NCI-H526 treated with DMSO at 0.1 percent for 48 hours (cell line): ENCODE results near the gene ZGPAT.

Experiments
- DNase-seq: peaks from one replicate; lab custom pipeline; 2025; lab: John Stamatoyannopoulos, UW

Gene ZGPAT

DNA sequence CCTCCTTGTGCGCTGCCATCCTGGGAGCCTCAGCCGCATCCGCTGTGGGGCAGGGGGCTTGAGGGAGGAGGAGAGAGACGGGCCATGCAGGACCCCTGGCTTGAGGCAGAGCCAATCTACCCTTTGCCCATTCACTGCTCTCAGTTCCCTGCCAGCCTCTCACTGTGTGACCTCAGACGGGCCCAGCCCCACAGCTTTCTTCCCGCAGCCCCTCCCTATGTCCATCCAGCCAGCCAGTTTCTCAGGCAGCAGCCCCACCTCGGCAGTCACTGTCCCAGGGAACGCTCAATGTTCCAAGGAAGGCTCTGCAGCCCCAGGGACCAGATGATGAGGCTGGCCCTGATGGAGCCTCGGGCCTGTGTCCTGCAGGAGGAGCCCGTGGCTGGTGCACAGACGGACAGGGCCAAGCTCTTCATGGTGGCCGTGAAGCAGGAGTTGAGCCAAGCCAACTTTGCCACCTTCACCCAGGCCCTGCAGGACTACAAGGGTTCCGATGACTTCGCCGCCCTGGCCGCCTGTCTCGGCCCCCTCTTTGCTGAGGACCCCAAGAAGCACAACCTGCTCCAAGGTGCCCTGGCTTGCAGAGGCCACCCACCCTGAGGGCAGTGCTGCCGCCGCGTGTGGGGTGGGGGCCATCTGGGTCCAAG lies 15.3 kb upstream of the ZGPAT start:
- no peak for DNase-seq

DNA sequence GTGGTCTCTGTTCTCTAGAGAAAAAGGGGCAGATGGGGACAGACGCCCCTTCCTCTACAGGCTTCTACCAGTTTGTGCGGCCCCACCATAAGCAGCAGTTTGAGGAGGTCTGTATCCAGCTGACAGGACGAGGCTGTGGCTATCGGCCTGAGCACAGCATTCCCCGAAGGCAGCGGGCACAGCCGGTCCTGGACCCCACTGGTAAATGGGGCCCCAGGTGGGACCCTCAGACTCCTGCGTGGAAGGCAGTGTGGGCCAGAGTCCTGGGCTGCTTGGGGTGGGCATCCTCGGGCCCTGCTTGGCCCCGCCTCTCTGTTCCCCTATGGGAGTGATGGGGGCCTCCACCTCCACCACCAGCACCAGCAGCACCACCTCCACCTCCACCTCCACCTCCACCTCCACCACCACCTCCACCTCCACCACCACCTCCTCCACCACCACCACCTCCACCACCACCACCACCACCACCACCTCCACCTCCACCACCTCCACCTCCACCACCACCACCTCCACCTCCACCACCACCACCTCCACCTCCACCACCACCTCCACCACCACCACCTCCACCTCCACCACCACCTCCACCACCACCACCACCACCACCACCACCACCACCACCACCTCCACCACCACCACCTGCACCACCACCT lies 14.6 kb upstream of the ZGPAT start:
- no peak for DNase-seq

- DNase-seq = no peak
Measured at GRCh38 chr20:63693733-63694583, 13.9 kb upstream of the ZGPAT start.

DNA sequence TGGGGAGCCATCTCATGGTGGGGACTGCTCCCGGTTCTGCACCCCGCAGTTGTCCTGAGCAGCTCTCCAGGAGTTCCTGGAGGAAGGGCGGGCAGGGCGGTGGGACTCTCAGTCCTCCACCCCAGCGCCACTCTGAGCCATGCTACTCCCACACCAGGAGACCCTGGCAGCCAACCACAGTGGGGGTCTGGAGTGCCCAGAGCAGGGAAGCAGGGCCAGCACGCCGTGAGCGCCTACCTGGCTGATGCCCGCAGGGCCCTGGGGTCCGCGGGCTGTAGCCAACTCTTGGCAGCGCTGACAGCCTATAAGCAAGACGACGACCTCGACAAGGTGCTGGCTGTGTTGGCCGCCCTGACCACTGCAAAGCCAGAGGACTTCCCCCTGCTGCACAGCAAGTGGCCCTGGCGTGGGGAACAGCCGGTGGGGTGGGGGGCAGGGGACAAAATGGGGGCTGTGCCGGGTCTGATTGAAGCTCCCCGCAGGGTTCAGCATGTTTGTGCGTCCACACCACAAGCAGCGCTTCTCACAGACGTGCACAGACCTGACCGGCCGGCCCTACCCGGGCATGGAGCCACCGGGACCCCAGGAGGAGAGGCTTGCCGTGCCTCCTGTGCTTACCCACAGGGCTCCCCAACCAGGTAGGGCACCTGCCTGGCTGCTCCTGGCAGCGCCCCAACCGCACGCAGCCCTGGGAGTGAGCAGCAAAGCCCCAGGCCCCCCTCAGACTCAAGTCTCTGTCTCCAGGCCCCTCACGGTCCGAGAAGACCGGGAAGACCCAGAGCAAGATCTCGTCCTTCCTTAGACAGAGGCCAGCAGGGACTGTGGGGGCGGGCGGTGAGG lies 13.0 kb upstream of the ZGPAT start:
- DNase-seq = no peak

DNA sequence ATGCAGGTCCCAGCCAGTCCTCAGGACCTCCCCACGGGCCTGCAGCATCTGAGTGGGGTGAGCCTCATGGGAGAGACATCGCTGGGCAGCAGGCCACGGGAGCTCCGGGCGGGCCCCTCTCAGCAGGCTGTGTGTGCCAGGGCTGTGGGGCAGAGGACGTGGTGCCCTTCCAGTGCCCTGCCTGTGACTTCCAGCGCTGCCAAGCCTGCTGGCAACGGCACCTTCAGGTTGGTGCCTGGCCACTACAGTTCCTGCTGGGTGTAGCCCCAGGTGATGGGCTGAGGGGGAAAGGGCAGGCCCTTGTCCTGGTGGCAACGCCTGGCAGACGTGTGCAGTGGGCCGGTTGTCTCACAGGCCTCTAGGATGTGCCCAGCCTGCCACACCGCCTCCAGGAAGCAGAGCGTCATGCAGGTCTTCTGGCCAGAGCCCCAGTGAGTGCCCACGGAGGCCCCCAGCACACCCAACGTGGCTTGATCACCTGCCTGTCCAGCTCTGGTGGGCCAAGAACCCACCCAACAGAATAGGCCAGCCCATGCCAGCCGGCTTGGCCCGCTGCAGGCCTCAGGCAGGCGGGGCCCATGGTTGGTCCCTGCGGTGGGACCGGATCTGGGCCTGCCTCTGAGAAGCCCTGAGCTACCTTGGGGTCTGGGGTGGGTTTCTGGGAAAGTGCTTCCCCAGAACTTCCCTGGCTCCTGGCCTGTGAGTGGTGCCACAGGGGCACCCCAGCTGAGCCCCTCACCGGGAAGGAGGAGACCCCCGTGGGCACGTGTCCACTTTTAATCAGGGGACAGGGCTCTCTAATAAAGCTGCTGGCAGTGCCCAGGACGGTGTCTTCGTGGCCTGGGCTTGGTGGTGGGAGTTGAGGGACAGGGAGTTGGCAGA lies 12.2 kb upstream of the ZGPAT start:
- no peak for DNase-seq

DNA sequence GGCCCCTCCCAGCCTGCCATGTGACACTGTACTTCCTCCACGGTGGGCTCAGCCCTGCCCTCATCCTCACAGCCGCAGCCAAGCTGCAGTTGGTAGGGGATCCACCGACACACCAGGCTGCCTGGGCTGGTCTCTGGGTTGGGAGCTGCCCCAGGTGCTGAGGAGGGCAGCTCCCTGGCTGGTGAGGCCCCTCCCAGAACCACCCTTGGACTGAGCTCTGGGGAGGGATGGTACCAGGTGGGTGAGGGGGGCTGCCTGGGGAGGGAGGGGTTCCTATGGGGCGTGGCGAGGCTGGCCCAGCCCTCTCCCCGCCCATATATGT lies 11.6 kb upstream of the ZGPAT start:
- no peak for DNase-seq

DNA sequence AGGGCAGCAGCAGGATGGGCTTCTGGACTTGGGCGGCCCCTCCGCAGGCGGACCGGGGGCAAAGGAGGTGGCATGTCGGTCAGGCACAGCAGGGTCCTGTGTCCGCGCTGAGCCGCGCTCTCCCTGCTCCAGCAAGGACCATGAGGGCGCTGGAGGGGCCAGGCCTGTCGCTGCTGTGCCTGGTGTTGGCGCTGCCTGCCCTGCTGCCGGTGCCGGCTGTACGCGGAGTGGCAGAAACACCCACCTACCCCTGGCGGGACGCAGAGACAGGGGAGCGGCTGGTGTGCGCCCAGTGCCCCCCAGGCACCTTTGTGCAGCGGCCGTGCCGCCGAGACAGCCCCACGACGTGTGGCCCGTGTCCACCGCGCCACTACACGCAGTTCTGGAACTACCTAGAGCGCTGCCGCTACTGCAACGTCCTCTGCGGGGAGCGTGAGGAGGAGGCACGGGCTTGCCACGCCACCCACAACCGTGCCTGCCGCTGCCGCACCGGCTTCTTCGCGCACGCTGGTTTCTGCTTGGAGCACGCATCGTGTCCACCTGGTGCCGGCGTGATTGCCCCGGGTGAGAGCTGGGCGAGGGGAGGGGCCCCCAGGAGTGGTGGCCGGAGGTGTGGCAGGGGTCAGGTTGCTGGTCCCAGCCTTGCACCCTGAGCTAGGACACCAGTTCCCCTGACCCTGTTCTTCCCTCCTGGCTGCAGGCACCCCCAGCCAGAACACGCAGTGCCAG lies 11.0 kb upstream of the ZGPAT start, which contains the start of gene TNFRSF6B:
TSS of gene TNFRSF6B (plus strand) at position 25 of the 729 bp plus-strand sequence. CDS start at position 141, 116 bp downstream.
- no peak for DNase-seq

GRCh38 chr20:63697357-63697867 lies 10.4 kb upstream of the ZGPAT start:
- DNase-seq = no peak

GRCh38 chr20:63697868-63698545 lies 9.8 kb upstream of the ZGPAT start:
- DNase-seq = no peak

GRCh38 chr20:63698739-63699465 lies 8.9 kb upstream of the ZGPAT start:
- DNase-seq = no peak

- no peak for DNase-seq
Measured at GRCh38 chr20:63699466-63700198, 8.2 kb upstream of the ZGPAT start.

DNA sequence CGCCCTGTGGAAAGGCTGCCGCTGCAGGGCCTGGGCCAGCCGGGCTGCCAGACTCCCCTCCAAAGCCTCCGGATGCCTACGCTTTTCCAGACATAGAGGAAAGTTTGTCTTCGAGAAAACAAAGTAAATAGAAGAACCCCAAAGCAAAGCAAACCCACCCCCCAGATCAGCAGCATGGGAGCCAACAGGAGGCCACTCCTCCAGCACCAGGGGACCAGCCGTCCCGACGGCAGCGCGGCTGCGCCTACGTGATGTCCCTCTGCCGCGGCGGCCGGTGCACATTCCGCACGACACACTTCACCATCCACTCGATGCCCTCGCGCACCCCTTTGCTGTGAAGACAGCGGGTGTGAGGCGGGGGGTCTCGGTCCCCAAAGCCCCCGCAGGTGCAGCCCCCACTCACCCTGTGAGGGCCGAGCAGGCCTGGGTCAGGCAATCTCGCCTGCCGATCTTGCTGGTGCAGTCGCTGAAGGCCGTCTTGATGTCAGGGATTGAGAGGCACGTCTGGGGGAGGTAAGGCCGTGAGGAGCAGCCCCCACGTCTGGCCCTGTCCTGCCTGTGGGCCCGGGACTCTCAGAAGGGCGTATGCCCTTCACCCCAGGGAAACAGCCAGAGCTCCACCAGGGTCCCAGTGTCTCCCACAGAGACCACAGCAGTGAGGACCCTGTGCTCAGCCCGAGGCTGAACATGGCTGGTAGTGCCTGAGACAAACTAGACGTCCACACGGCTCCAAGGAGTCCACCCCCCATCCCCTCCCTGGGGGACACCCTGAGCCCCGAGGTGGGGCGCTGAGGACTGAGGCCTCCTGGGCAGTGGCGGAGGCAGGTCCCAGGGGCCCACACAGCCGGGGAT lies 7.4 kb upstream of the ZGPAT start:
- DNase-seq = no peak

GRCh38 chr20:63701051-63701328 lies 6.8 kb upstream of the ZGPAT start:
- no peak for DNase-seq

DNA sequence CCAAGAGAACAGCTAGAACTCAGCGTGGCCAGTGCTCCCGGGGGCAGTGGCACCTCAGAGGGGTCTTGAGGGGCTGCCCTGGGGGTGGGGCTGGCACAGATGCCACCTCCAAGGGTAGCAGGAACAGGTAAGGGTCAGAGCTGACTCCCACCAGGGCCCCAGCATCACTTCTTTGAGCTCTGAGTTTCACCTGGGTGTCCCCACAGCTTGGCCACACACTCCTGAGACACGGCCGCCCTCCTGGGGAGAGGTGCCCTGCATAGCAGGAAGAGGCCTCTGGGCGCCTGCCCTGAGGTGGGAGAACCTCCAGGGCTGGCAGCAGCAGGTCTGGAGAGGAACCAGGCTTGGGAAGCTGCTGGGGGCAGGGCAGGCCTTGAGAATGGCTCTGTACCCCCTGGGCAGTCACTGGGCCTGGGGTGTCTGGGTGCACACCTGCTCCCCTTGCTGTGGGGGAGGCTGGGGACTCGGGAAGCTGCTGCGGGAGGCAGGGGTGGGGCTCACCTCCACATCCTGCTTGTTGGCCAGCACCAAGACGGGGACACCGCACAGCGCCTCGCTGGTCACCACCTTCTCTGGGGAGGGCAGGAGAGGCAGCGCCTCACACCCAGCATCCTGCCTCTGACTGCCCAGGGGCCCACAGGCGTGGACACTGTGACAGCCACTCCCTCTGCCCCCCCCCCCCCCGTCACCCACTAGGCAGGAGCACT lies 6.4 kb upstream of the ZGPAT start:
- no peak for DNase-seq

DNA sequence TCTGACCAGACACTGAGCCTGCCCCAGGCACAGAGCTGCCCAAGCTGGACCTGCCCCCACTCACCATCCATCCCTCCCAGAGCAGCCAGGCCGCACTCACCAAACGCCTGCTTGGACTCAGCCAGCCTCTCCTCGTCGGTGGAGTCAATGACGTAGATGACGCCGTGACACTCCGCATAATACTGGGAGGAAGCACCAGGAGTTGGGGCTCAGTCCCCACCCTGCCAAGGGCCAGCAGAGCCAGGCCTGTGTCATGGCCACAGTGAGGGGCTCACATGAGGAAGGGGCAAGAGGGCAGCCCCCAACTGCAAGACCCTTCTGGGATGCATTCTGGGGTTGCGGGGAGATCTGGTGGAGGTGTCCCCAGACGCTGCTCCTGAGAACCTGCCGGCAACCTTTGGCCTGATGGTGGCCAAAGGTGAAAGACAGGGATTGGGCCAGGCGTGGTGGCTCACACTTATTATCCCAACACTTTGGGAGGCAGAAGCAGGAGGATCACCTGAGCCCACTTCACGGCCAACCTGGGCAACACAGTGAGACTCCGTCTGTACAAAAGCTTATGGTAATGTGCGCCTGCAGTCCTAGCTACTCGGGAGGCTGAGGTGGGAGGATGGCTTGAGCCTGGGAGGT lies 5.7 kb upstream of the ZGPAT start:
- DNase-seq = no peak

DNA sequence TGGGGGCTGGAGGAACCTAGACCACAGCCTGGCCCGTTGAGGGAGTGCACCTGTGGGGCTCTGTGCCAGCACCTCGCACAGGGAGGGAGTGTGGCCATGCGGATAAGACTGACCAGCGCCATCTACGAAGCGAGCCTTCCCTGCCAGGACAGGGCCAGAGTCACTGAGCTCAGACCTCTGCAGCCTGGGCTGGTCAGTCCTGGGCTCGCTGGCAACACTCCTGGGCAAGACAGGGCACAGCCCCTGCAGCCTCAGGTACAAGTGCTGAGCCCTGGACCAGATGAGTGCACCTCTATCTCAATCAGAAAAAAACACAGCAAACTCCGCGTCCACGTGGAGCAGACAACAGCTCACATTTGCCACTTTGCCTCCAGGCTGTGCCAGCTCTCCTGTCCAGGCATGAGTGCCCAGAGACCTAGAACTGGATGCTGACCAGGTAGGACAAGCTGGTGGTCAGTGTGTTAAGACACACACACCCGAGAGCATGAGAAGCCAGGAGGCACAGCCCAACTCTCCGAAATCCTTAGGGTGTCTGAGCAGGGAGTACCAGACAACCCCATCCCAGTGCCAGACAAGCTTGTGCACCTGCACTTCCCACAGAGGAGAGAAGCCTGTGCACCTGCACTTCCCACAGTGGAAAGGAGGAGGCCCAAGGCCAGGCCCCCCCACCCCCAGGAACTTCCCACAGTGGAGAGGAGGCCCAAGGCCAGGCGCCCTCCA lies 4.9 kb upstream of the ZGPAT start:
- DNase-seq = no peak
